ENCODE measurements around the gene HS3ST4.

DNA sequence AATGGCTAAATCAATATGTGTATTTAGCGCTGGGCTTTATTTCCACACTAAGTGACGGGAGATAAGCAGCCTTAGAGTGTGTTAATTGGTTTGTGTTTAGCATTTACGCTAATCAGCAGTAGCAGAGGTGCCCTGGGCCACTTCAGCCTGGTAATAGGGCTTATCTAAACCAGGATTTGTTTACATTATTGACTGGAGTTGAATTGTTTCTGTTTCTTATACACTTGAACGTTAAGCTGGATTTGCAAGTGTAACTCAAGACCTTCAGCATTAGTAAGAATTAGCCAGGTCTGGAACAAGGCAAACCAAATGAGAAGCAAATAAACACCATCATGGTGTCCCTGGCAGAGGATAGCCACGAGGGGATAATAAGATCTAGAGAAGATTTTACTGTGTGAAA, 313.6 kb downstream of the HS3ST4 start:
- TF ChIP-seq, protein P1, sequence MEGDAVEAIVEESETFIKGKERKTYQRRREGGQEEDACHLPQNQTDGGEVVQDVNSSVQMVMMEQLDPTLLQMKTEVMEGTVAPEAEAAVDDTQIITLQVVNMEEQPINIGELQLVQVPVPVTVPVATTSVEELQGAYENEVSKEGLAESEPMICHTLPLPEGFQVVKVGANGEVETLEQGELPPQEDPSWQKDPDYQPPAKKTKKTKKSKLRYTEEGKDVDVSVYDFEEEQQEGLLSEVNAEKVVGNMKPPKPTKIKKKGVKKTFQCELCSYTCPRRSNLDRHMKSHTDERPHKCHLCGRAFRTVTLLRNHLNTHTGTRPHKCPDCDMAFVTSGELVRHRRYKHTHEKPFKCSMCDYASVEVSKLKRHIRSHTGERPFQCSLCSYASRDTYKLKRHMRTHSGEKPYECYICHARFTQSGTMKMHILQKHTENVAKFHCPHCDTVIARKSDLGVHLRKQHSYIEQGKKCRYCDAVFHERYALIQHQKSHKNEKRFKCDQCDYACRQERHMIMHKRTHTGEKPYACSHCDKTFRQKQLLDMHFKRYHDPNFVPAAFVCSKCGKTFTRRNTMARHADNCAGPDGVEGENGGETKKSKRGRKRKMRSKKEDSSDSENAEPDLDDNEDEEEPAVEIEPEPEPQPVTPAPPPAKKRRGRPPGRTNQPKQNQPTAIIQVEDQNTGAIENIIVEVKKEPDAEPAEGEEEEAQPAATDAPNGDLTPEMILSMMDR (IDR thresholded peaks at IDR 0.05): no peak
- no peak for TF ChIP-seq POLR2A (IDR thresholded peaks at IDR 0.05)
- TF ChIP-seq POLR2AphosphoS5 (IDR thresholded peaks at IDR 0.05): no peak
- no peak for TF ChIP-seq EP300 (IDR thresholded peaks at IDR 0.05)

All from stomach (tissue), 4 donors.